ENCODE measurements around the gene ROR2. TPM values are rescaled to one million over a fixed set of nuclear protein-coding genes. Genes with fewer than 3 reads are reported as not detected.

Gene ROR2
- total and polyA plus RNA-seq, 2 donors (not counting 3 experiments of a cell fraction or from before 2014, with no cell fraction given): not detected

GRCh38 chr9:91758491-91758981 is 191.5 kb downstream of the ROR2 start:
- H3K27ac ChIP-seq (ENCODE audit: insufficient read depth, low read depth, low read length): no peak overlapping the region
- ChIA-PET POLR2A (no interaction called here), CTCF (interaction anchor here (0.7 to 1.8 kb wide), 8 partner anchors 13 to 843 kb away, joined by 3 to 11 read pairs (median 4); no protein-coding TSS in a partner anchor)
- FAIRE-seq (no peak), DNase-seq (ENCODE audit: low read depth, low spot score) (peak; percentile 10)
- H3K9ac ChIP-seq (replicated peaks; ENCODE audit: extremely low read depth, insufficient read depth, low read length): no peak overlapping the region
- TF ChIP-seq EZH2 (IDR thresholded peaks at IDR 0.05; ENCODE audit: borderline replicate concordance, low read depth, low read length, severe bottlenecking): no peak
- TF ChIP-seq CTCF (IDR thresholded peaks at IDR 0.05; ENCODE audit: extremely low read depth in 1 of 2, insufficient read depth in 1 of 2, low read depth in 1 of 2, low read length in 2 of 2): peak; percentile 61
- no peak for TF ChIP-seq JUN (IDR thresholded peaks at IDR 0.05; ENCODE audit: borderline replicate concordance, insufficient read depth, insufficient read length, low read depth)
- TF ChIP-seq FOS (IDR thresholded peaks at IDR 0.05; ENCODE audit: borderline replicate concordance, insufficient read depth, low read length): no peak
- TF ChIP-seq MYC (IDR thresholded peaks at IDR 0.05; ENCODE audit: low read depth, low read length): no peak
- H3K36me3 ChIP-seq (ENCODE audit: control insufficient read depth in 2 of 2, extremely low read depth in 1 of 2, insufficient read depth in 2 of 2, low read length in 2 of 2): no peaks in the 10 kb centered on the region
- H3K27me3 ChIP-seq (ENCODE audit: control insufficient read depth in 2 of 2, insufficient read depth in 2 of 2, low read length in 2 of 2): no peaks in the 10 kb centered on the region
- H3K9me1 ChIP-seq (replicated peaks; ENCODE audit: control insufficient read depth, extremely low read depth, insufficient read depth, low read length): no peaks in the 10 kb centered on the region
- no peak overlapping the region for H3K4me2 ChIP-seq (ENCODE audit: insufficient read depth, low read length)
- no peaks in the 10 kb centered on the region for H3K9me3 ChIP-seq (replicated peaks; ENCODE audit: control insufficient read depth, insufficient read depth, low read length)
- BruUV-seq (replicated peaks): no TSS peak
- H3K79me2 ChIP-seq (ENCODE audit: control insufficient read depth, insufficient read depth, low read length): no peaks in the 10 kb centered on the region
- no peak overlapping the region for H2AFZ ChIP-seq (ENCODE audit: low read depth, low read length)
- no peaks in the 10 kb centered on the region for H3K4me1 ChIP-seq (ENCODE audit: control insufficient read depth, extremely low read depth, insufficient read depth, low read length)
- H3K4me3 ChIP-seq (replicated peaks in 1 of 3; ENCODE audit: insufficient read depth in 1 of 3, low read depth in 1 of 3, low read length in 3 of 3): no peak overlapping the region
- dilution Hi-C loops (cut with MboI; ENCODE audit: extremely low pct_ligation_motif_present, low sequenced_read_pairs): no loop called here
- intact Hi-C loops (cut with micrococcal nuclease): no loop called here
- H4K20me1 ChIP-seq (replicated peaks; ENCODE audit: control insufficient read depth, extremely low read depth, insufficient read depth, low read length): no peaks in the 10 kb centered on the region

GRCh38 chr9:91757782-91758181 is 192.2 kb downstream of the ROR2 start:
- no peaks in the 10 kb centered on the region for H3K4me1 ChIP-seq (ENCODE audit: control insufficient read depth, extremely low read depth, insufficient read depth, low read length)
- no peaks in the 10 kb centered on the region for H3K27me3 ChIP-seq (ENCODE audit: control insufficient read depth in 2 of 2, insufficient read depth in 2 of 2, low read length in 2 of 2)
- no peak overlapping the region for H3K9ac ChIP-seq (replicated peaks; ENCODE audit: extremely low read depth, insufficient read depth, low read length)
- dilution Hi-C loops (cut with MboI; ENCODE audit: extremely low pct_ligation_motif_present, low sequenced_read_pairs): no loop called here
- no peak for DNase-seq (ENCODE audit: low read depth, low spot score)
- intact Hi-C loops (cut with micrococcal nuclease): no loop called here
- H2AFZ ChIP-seq (ENCODE audit: low read depth, low read length): no peak overlapping the region
- no peaks in the 10 kb centered on the region for H3K79me2 ChIP-seq (ENCODE audit: control insufficient read depth, insufficient read depth, low read length)
- H3K9me3 ChIP-seq (replicated peaks; ENCODE audit: control insufficient read depth, insufficient read depth, low read length): no peaks in the 10 kb centered on the region
- ChIA-PET POLR2A (no interaction called here), CTCF (interaction anchor here (1.1 to 1.8 kb wide), 6 partner anchors 14 to 843 kb away, joined by 3 to 11 read pairs (median 6); no protein-coding TSS in a partner anchor)
- TF ChIP-seq MYC (IDR thresholded peaks at IDR 0.05; ENCODE audit: low read depth, low read length) (no peak), CTCF (IDR thresholded peaks at IDR 0.05; ENCODE audit: extremely low read depth in 1 of 2, insufficient read depth in 1 of 2, low read depth in 1 of 2, low read length in 2 of 2) (no peak), POLR2A (IDR thresholded peaks at IDR 0.05; ENCODE audit: low read depth, low read length) (no peak), POLR2AphosphoS5 (IDR thresholded peaks at IDR 0.05; ENCODE audit: insufficient read depth, low read depth, low read length) (no peak), EZH2 (IDR thresholded peaks at IDR 0.05; ENCODE audit: borderline replicate concordance, low read depth, low read length, severe bottlenecking) (no peak), MAX (IDR thresholded peaks at IDR 0.05; ENCODE audit: insufficient read depth, insufficient read length) (no peak), GATA2 (IDR thresholded peaks at IDR 0.05; ENCODE audit: insufficient read depth, insufficient read length, low read depth, low read length) (no peak), JUN (IDR thresholded peaks at IDR 0.05; ENCODE audit: borderline replicate concordance, insufficient read depth, insufficient read length, low read depth) (no peak), FOS (IDR thresholded peaks at IDR 0.05; ENCODE audit: borderline replicate concordance, insufficient read depth, low read length) (no peak)
- H3K9me1 ChIP-seq (replicated peaks; ENCODE audit: control insufficient read depth, extremely low read depth, insufficient read depth, low read length): no peaks in the 10 kb centered on the region
- H4K20me1 ChIP-seq (replicated peaks; ENCODE audit: control insufficient read depth, extremely low read depth, insufficient read depth, low read length): no peaks in the 10 kb centered on the region
- BruUV-seq (replicated peaks): no TSS peak
- no peak overlapping the region for H3K27ac ChIP-seq (ENCODE audit: insufficient read depth, low read depth, low read length)
- no peak for FAIRE-seq
- H3K4me2 ChIP-seq (ENCODE audit: insufficient read depth, low read length): no peak overlapping the region
- no peak overlapping the region for H3K4me3 ChIP-seq (replicated peaks in 1 of 3; ENCODE audit: insufficient read depth in 1 of 3, low read depth in 1 of 3, low read length in 3 of 3)
- no peaks in the 10 kb centered on the region for H3K36me3 ChIP-seq (ENCODE audit: control insufficient read depth in 2 of 2, extremely low read depth in 1 of 2, insufficient read depth in 2 of 2, low read length in 2 of 2)

Measured in endothelial cell of umbilical vein (primary cell).